ENCODE measurements around the gene SLC14A1. TPM values are rescaled to one million over a fixed set of nuclear protein-coding genes. Genes with fewer than 3 reads are reported as not detected.

The SLC14A1 gene
- total RNA-seq, 4 donors from 2014 or later, result 1.1 to 8.2 (median 7.1) TPM

DNA sequence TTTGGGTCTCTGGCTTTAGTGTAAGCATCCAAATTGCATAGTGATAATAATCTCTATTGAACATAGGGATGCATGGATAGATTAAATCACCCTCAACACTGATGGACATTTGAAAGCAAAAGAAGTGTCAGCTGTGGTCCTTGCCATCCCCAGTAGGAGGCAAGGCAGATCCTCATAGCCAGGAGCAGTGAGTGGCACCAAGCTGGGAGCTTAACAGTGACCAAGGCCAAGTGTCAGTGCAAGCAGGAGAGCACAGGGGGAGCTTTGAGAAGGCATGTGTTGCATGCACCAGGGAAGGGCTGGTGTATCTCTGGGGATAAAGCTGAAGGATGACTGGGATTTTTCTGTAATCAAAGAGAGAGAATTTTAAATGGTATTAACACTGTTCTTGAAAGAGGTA lies 14.7 kb downstream of the SLC14A1 start:
- TF ChIP-seq POLR2A (IDR thresholded peaks at IDR 0.05), result no peak
- TF ChIP-seq, protein P1, sequence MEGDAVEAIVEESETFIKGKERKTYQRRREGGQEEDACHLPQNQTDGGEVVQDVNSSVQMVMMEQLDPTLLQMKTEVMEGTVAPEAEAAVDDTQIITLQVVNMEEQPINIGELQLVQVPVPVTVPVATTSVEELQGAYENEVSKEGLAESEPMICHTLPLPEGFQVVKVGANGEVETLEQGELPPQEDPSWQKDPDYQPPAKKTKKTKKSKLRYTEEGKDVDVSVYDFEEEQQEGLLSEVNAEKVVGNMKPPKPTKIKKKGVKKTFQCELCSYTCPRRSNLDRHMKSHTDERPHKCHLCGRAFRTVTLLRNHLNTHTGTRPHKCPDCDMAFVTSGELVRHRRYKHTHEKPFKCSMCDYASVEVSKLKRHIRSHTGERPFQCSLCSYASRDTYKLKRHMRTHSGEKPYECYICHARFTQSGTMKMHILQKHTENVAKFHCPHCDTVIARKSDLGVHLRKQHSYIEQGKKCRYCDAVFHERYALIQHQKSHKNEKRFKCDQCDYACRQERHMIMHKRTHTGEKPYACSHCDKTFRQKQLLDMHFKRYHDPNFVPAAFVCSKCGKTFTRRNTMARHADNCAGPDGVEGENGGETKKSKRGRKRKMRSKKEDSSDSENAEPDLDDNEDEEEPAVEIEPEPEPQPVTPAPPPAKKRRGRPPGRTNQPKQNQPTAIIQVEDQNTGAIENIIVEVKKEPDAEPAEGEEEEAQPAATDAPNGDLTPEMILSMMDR (IDR thresholded peaks at IDR 0.05 in 4 of 5, conservative IDR thresholded peaks at IDR 0.05 in 1 of 5), result no peak
- ATAC-seq (no peak), DNase-seq (no peak)
- in situ Hi-C loops (cut with MboI; ENCODE audit: low sequenced_read_pairs in 4 of 4) (loop anchor here in 1 of 4 donors (25.0 kb wide), 1 partner anchor 101 kb away; no protein-coding TSS in a partner anchor), intact Hi-C loops (cut with DNase I; ENCODE audit: low total_unique reads) (no loop called here)
- H3K9me3 ChIP-seq, result no peaks in the 10 kb centered on the region
- no peak overlapping the region for H3K4me3 ChIP-seq
- H3K27ac ChIP-seq, result no peak overlapping the region
- H3K4me1 ChIP-seq, result no peaks in the 10 kb centered on the region
- no peaks in the 10 kb centered on the region for H3K36me3 ChIP-seq
- H3K27me3 ChIP-seq, result peaks cover 0 to 7% (median 0%) of the 10 kb centered on the region in 3 donors

DNA sequence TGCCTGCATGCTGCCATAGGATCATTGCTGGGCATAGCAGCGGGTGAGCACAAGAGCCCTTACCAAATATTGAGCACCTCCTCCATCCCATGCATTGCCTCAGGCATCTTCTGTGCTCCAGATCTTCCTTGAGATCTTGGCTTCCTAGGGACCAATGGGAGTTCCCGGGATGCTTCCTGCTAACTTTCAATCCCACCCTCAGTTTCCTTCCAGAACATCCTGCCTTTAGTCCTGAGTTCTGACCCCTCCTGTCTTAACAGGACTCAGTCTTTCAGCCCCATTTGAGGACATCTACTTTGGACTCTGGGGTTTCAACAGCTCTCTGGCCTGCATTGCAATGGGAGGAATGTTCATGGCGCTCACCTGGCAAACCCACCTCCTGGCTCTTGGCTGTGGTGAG lies 15.3 kb downstream of the SLC14A1 start:
- Histone ChIP-seq H3K27ac (peak overlapping the region in 1 of 4 donors; percentile 28), H3K36me3 (no peaks in the 10 kb centered on the region), H3K9me3 (no peaks in the 10 kb centered on the region), H3K27me3 (peaks cover 0 to 7% (median 0%) of the 10 kb centered on the region in 3 donors), H3K4me3 (peak overlapping the region in 1 of 4 donors; percentile 41), H3K4me1 (no peaks in the 10 kb centered on the region)
- ATAC-seq (no peak), DNase-seq (no peak)
- intact Hi-C loops (cut with DNase I; ENCODE audit: low total_unique reads) (no loop called here), in situ Hi-C loops (cut with MboI; ENCODE audit: low sequenced_read_pairs in 4 of 4) (loop anchor here in 1 of 4 donors (25.0 kb wide), 1 partner anchor 102 kb away; no protein-coding TSS in a partner anchor)
- TF ChIP-seq, protein P1 (IDR thresholded peaks at IDR 0.05 in 4 of 5, conservative IDR thresholded peaks at IDR 0.05 in 1 of 5), result no peak
- TF ChIP-seq POLR2A (IDR thresholded peaks at IDR 0.05), result no peak

- H3K4me1 ChIP-seq, result no peaks in the 10 kb centered on the region
- peaks cover 0 to 7% (median 0%) of the 10 kb centered on the region in 3 donors for H3K27me3 ChIP-seq
- in situ Hi-C loops (cut with MboI; ENCODE audit: low sequenced_read_pairs in 4 of 4), result loop anchor here in 1 of 4 donors (25.0 kb wide), 1 partner anchor 103 kb away; no protein-coding TSS in a partner anchor
- ATAC-seq (no peak), DNase-seq (no peak)
- H3K27ac ChIP-seq, result peak overlapping the region in 1 of 4 donors; percentile 28
- H3K4me3 ChIP-seq, result peak overlapping the region in 2 of 4 donors; percentile 7 to 41
- TF ChIP-seq POLR2A (IDR thresholded peaks at IDR 0.05), result no peak
- TF ChIP-seq, protein P1 (IDR thresholded peaks at IDR 0.05 in 4 of 5, conservative IDR thresholded peaks at IDR 0.05 in 1 of 5), result no peak
- H3K36me3 ChIP-seq, result no peaks in the 10 kb centered on the region
- H3K9me3 ChIP-seq, result no peaks in the 10 kb centered on the region
- intact Hi-C loops (cut with DNase I; ENCODE audit: low total_unique reads), result no loop called here
Observed at GRCh38 chr18:45739848-45740247, 15.9 kb downstream of the SLC14A1 start.

GRCh38 chr18:45741056-45741455 lies 17.1 kb downstream of the SLC14A1 start:
- TF ChIP-seq POLR2A (IDR thresholded peaks at IDR 0.05), result no peak
- TF ChIP-seq, protein P1 (IDR thresholded peaks at IDR 0.05 in 4 of 5, conservative IDR thresholded peaks at IDR 0.05 in 1 of 5), result no peak
- DNase-seq (no peak), ATAC-seq (no peak)
- Histone ChIP-seq H3K4me3 (peak overlapping the region in 2 of 4 donors; percentile 11 to 41), H3K36me3 (no peaks in the 10 kb centered on the region), H3K9me3 (no peaks in the 10 kb centered on the region), H3K27ac (no peak overlapping the region), H3K4me1 (no peaks in the 10 kb centered on the region), H3K27me3 (peaks cover 0 to 7% (median 0%) of the 10 kb centered on the region in 3 donors)
- intact Hi-C loops (cut with DNase I; ENCODE audit: low total_unique reads) (no loop called here), in situ Hi-C loops (cut with MboI; ENCODE audit: low sequenced_read_pairs in 4 of 4) (loop anchor here in 1 of 4 donors (25.0 kb wide), 1 partner anchor 104 kb away; no protein-coding TSS in a partner anchor)
